ENCODE results near the gene PDZRN3. TPM values are rescaled to one million over a fixed set of nuclear protein-coding genes. Genes with fewer than 3 reads are reported as not detected.

The PDZRN3 gene
- total RNA-seq, 1 experiment from 2014 or later, result 5.9 TPM

DNA sequence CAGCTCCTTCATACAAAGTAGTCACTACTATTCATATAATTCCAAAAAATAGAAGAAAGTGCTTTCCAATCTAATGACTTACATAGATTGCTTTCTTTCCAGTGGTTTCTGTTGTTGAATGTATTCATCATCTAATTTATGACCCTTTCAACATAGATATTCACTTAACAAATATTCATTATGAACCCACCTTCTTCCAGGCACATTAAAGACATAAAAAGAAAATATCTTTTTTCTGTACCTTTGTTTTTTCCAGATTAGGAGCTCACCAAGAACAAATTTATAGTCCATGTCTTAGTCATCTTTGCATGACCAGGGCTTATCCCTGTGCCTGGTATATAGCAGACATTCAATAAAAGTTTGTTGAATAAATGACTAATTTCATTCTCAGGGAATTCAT lies 32.4 kb upstream of the PDZRN3 start:
- Histone ChIP-seq H3K14ac (ENCODE audit: insufficient read depth, low read length) (no peak overlapping the region), H3K4me1 (ENCODE audit: insufficient read depth, low read length) (peaks cover 4% of the 10 kb centered on the region; the same call in 1 of the 2 replicates)
- H3K4me1 Mint-ChIP-seq, result peaks cover 17 to 18% of the 10 kb centered on the region in 2 experiments

More for the DNA sequence above, 32.4 kb upstream of the PDZRN3 start:
- H4K91ac ChIP-seq (ENCODE audit: insufficient read length, low read depth, low read length), result no peak overlapping the region
- H3K27me3 ChIP-seq (ENCODE audit: insufficient read depth, low read length), result no peaks in the 10 kb centered on the region
- TF ChIP-seq, protein P1, sequence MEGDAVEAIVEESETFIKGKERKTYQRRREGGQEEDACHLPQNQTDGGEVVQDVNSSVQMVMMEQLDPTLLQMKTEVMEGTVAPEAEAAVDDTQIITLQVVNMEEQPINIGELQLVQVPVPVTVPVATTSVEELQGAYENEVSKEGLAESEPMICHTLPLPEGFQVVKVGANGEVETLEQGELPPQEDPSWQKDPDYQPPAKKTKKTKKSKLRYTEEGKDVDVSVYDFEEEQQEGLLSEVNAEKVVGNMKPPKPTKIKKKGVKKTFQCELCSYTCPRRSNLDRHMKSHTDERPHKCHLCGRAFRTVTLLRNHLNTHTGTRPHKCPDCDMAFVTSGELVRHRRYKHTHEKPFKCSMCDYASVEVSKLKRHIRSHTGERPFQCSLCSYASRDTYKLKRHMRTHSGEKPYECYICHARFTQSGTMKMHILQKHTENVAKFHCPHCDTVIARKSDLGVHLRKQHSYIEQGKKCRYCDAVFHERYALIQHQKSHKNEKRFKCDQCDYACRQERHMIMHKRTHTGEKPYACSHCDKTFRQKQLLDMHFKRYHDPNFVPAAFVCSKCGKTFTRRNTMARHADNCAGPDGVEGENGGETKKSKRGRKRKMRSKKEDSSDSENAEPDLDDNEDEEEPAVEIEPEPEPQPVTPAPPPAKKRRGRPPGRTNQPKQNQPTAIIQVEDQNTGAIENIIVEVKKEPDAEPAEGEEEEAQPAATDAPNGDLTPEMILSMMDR (conservative IDR thresholded peaks at IDR 0.05), result no peak
- H2BK15ac ChIP-seq (ENCODE audit: low read depth, low read length), result no peak overlapping the region
- H3K4ac ChIP-seq (ENCODE audit: low read depth, low read length), result no peak overlapping the region
- H3K79me2 ChIP-seq (ENCODE audit: insufficient read depth, low read length), result no peaks in the 10 kb centered on the region
- no peaks in the 10 kb centered on the region for H3K79me1 ChIP-seq (ENCODE audit: insufficient read depth, low read depth, low read length, poor library complexity, severe bottlenecking)
- no peak overlapping the region for H4K8ac ChIP-seq (replicated peaks; ENCODE audit: insufficient read length, low read depth, low read length)
- no peak overlapping the region for H2AFZ ChIP-seq (ENCODE audit: low read length)
- H3K27ac ChIP-seq (ENCODE audit: insufficient read length, low read depth, low read length), result no peak overlapping the region
- no peak overlapping the region for H3K4me2 ChIP-seq (ENCODE audit: insufficient read depth, insufficient read length, low read length)
- no peak overlapping the region for H2BK20ac ChIP-seq (ENCODE audit: low read depth, low read length, poor library complexity, severe bottlenecking)
- H3T11ph ChIP-seq (ENCODE audit: low read length), result no peak overlapping the region
- Mint-ChIP-seq H3K27ac (no peak overlapping the region), H3K9me3 (no peaks in the 10 kb centered on the region), H3K36me3 (ENCODE audit: insufficient read depth in 1 of 3, low read depth in 3 of 3) (no peaks in the 10 kb centered on the region), H3K27me3 (ENCODE audit: low read depth) (peaks cover 2% of the 10 kb centered on the region; the same call in 1 of the 2 replicates), H3K4me3 (no peak overlapping the region)
- H3K9ac ChIP-seq (ENCODE audit: extremely low read depth, insufficient read length, low read length), result no peak overlapping the region
- H3K18ac ChIP-seq (ENCODE audit: insufficient read length, low read depth, low read length), result no peak overlapping the region
- H3K56ac ChIP-seq (ENCODE audit: insufficient read length, low read depth, low read length), result no peak overlapping the region
- no peak for DNase-seq
- H3K9me3 ChIP-seq (ENCODE audit: control insufficient read depth, low read depth, low read length), result no peaks in the 10 kb centered on the region
- no peak overlapping the region for H3K23ac ChIP-seq (ENCODE audit: insufficient read length, low read depth, low read length)
- no peaks in the 10 kb centered on the region for H3K23me2 ChIP-seq (ENCODE audit: insufficient read length, low read depth, low read length, poor library complexity, severe bottlenecking)
- H2BK12ac ChIP-seq (ENCODE audit: insufficient read length, low read depth, low read length), result no peak overlapping the region
- H4K20me1 ChIP-seq (ENCODE audit: control insufficient read depth, insufficient read depth, insufficient read length), result no peaks in the 10 kb centered on the region
- H2BK5ac ChIP-seq (ENCODE audit: insufficient read length, low read length), result no peak overlapping the region
- H2BK120ac ChIP-seq (ENCODE audit: low read depth, low read length, poor library complexity, severe bottlenecking), result no peak overlapping the region
- H2AK5ac ChIP-seq (ENCODE audit: insufficient read length, low read length), result no peak overlapping the region
- H4K5ac ChIP-seq (ENCODE audit: insufficient read length, low read depth, low read length), result no peak overlapping the region

All from H9 (cell line).